Endothelial cell of umbilical vein (primary cell): ENCODE measurements around the gene SERGEF. TPM values are rescaled to one million over a fixed set of nuclear protein-coding genes. Genes with fewer than 3 reads are reported as not detected.

Experiments
- BruUV-seq: library from RNA; stranded (reverse); fragments of 400-500 nt; replicated peaks from 2 replicates; lab custom pipeline; 2021; lab: Mats Ljungman, UMichigan
- CTCF ChIA-PET: fragments of 300-600, 350-600 bp; sonication (Branson Sonifier 250); formaldehyde crosslinking; loops from one replicate; lab custom pipeline; 2021; ENCODE audit warnings: antibody characterized with exemption, inconsistent platforms; lab: Charles Lee
- POLR2A ChIA-PET: fragments of 300-600, 350-600 bp; sonication (Branson Sonifier 250); formaldehyde crosslinking; loops from one replicate; lab custom pipeline; 2021; ENCODE audit warnings: antibody characterized with exemption, inconsistent platforms; lab: Charles Lee
- DNase-seq: peaks from one replicate; pipeline ENCODE4 v3.0.0-alpha.2; 2011; ENCODE audit warnings: low read depth, low spot score
- FAIRE-seq: peaks from 2 replicates; lab custom pipeline; 2011; peaks lifted over from hg19 to GRCh38; lab: Jason Lieb, UNC
- H2AFZ ChIP-seq: 2 replicates; pipeline ENCODE4 v1.6.0; 2012; ENCODE audit warnings: low read depth, low read length, control low read depth, inconsistent platforms
- H3K27ac ChIP-seq: 2 replicates; pipeline ENCODE4 v1.5.1; 2011; ENCODE audit warnings: low read depth, mild to moderate bottlenecking, control low read depth, low read length, moderate library complexity; ENCODE audit not compliant: insufficient read depth
- H3K27me3 ChIP-seq, 2 experiments: 2 replicates each; pipeline versions ENCODE4 v1.6.0 to v1.6.1; 2011; ENCODE audit warnings: low read length in 2 of 2, mixed read lengths in 1 of 2; ENCODE audit not compliant: control insufficient read depth in 2 of 2, insufficient read depth in 2 of 2
- H3K36me3 ChIP-seq, 2 experiments: 2 replicates in 1 of 2; 3 replicates in 1 of 2; pipeline ENCODE4 v1.5.1; 2011; ENCODE audit warnings: low read length in 2 of 2, mild to moderate bottlenecking in 1 of 2, moderate library complexity in 1 of 2; ENCODE audit not compliant: control insufficient read depth in 2 of 2, insufficient read depth in 2 of 2; ENCODE audit errors: extremely low read depth in 1 of 2
- H3K4me1 ChIP-seq: 3 replicates; pipeline ENCODE4 v1.5.1; 2011; ENCODE audit warnings: mild to moderate bottlenecking, low read length; ENCODE audit not compliant: control insufficient read depth, insufficient read depth; ENCODE audit errors: extremely low read depth
- H3K4me2 ChIP-seq: 2 replicates; pipeline ENCODE4 v1.6.1; 2011; ENCODE audit warnings: low read length, control low read depth, mixed read lengths; ENCODE audit not compliant: insufficient read depth
- H3K4me3 ChIP-seq, 3 experiments: fragments of 200-600 bp in 1 of 3; sonication (generic), shearing (Covaris generic) in 1 of 3; replicated peaks in 1 of 3; 2 replicates each; pipeline ENCODE4 v1.5.1; 2011 to 2016; ENCODE audit warnings: control low read depth in 3 of 3, low read length in 3 of 3, mild to moderate bottlenecking in 2 of 3, inconsistent platforms in 1 of 3, low read depth in 1 of 3, moderate library complexity in 1 of 3; ENCODE audit not compliant: insufficient read depth in 1 of 3
- H3K79me2 ChIP-seq: 2 replicates; pipeline ENCODE4 v1.6.0; 2012; ENCODE audit warnings: low read length, inconsistent platforms; ENCODE audit not compliant: control insufficient read depth, insufficient read depth
- H3K9ac ChIP-seq: replicated peaks from 2 replicates; pipeline ENCODE3; 2011; ENCODE audit warnings: low read length, control low read depth; ENCODE audit not compliant: insufficient read depth; ENCODE audit errors: extremely low read depth
- H3K9me1 ChIP-seq: replicated peaks from 3 replicates; pipeline ENCODE4 v1.6.0; 2011; ENCODE audit warnings: mild to moderate bottlenecking, low read length; ENCODE audit not compliant: control insufficient read depth, insufficient read depth; ENCODE audit errors: extremely low read depth
- H3K9me3 ChIP-seq: replicated peaks from 2 replicates; pipeline ENCODE4 v1.5.1; 2012; ENCODE audit warnings: low read length, inconsistent platforms; ENCODE audit not compliant: control insufficient read depth, insufficient read depth
- H4K20me1 ChIP-seq: replicated peaks from 2 replicates; pipeline ENCODE3; 2011; ENCODE audit warnings: mild to moderate bottlenecking, low read length; ENCODE audit not compliant: control insufficient read depth, insufficient read depth; ENCODE audit errors: extremely low read depth
- EZH2 ChIP-seq: IDR thresholded peaks from 2 replicates; pipeline ENCODE4 v1.6.1; 2012; ENCODE audit warnings: borderline replicate concordance, low read depth, mild to moderate bottlenecking, moderate library complexity, low read length, inconsistent platforms; ENCODE audit not compliant: severe bottlenecking
- GATA2 ChIP-seq: IDR thresholded peaks from 2 replicates; pipeline ENCODE4 v1.7.0; 2011; ENCODE audit warnings: low read depth, mild to moderate bottlenecking, moderate library complexity, mixed read lengths, low read length; ENCODE audit not compliant: insufficient read length, insufficient read depth
- JUN ChIP-seq: IDR thresholded peaks from 2 replicates; pipeline ENCODE4 v1.6.1; 2011; ENCODE audit warnings: borderline replicate concordance, low read depth; ENCODE audit not compliant: insufficient read length, insufficient read depth
- MYC ChIP-seq: IDR thresholded peaks from one replicate; pipeline ENCODE4 v1.6.1; 2011; ENCODE audit warnings: mild to moderate bottlenecking, low read depth, low read length
- POLR2A ChIP-seq: IDR thresholded peaks from 2 replicates; pipeline ENCODE4 v1.6.1; 2012; ENCODE audit warnings: low read depth, mild to moderate bottlenecking, control low read depth, low read length
- POLR2AphosphoS5 ChIP-seq: IDR thresholded peaks from 2 replicates; pipeline ENCODE4 v1.6.1; 2012; ENCODE audit warnings: low read depth, mild to moderate bottlenecking, control low read depth, low read length, moderate library complexity; ENCODE audit not compliant: insufficient read depth
- dilution Hi-C: fragments of 300-500 bp; cut with MboI; formaldehyde crosslinking; loops from one replicate; pipeline ENCODE4 v1.15.0; 2019; ENCODE audit warnings: low sequenced_read_pairs; ENCODE audit not compliant: extremely low pct_ligation_motif_present
- intact Hi-C: fragments of 100-400 bp; cut with micrococcal nuclease; formaldehyde crosslinking; loops from one replicate; pipeline ENCODE4 v1.10.0; 2022
- polyA plus RNA-seq, 4 experiments: library from polyadenylated mRNA; depleted of rRNA in 3 of 4; stranded (reverse) in 3 of 4; unstranded in 1 of 4; fragments of >200 nt; gene quantifications; 2 replicates each; pipeline versions ENCODE4 v1.2.1 to v1.2.3, GENCODE V29; 2011 to 2012; ENCODE audit warnings: missing spikeins in 1 of 4
- total RNA-seq: library from RNA; stranded (reverse); gene quantifications from 2 replicates; pipeline ENCODE4 v1.2.3, GENCODE V29; 2021
- TF ChIP-seq, protein P1 (sequence below), 2 donors: IDR thresholded peaks; 1 replicate in 1 of 2; 2 replicates in 1 of 2; pipeline ENCODE4 v1.5.1; 2011; ENCODE audit warnings: low read length in 2 of 2, mild to moderate bottlenecking in 2 of 2, moderate library complexity in 2 of 2, control low read depth in 1 of 2, inconsistent platforms in 1 of 2, low read depth in 1 of 2; ENCODE audit not compliant: insufficient read depth in 1 of 2; ENCODE audit errors: extremely low read depth in 1 of 2
- TF ChIP-seq, protein P2 (sequence below): IDR thresholded peaks from 2 replicates; pipeline ENCODE4 v1.6.1; 2011; ENCODE audit not compliant: insufficient read depth, insufficient read length

The SERGEF gene
- total and polyA plus RNA-seq, 2 donors (not counting 3 experiments of a cell fraction or from before 2014, with no cell fraction given): 8.7 to 16.7 TPM

DNA sequence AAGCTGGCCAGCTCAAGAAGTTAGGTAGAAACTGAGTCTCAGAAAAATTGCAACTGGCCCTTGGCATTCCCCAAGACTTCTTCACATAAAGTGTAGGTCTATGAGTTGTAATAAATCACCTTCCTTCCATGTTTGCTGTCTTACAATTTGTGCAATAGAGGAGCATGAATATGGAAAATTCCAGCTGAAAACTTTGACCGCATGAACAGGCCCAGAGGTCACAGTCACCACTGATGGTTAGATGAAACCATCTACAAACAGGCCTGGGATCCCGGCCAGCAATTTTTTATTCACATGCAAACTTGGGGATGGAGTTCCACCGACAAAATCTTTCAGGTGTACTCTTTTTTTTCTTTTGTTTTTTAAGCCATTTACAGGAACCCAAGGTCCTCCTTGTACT, 88.1 kb downstream of the SERGEF start:
- Histone ChIP-seq H3K27me3 (no peaks in the 10 kb centered on the region), H4K20me1 (no peaks in the 10 kb centered on the region), H3K9ac (no peak overlapping the region), H3K4me2 (no peak overlapping the region), H3K9me1 (no peaks in the 10 kb centered on the region), H3K27ac (no peak overlapping the region), H2AFZ (no peak overlapping the region), H3K36me3 (no peaks in the 10 kb centered on the region), H3K9me3 (no peaks in the 10 kb centered on the region), H3K79me2 (no peaks in the 10 kb centered on the region), H3K4me3 (no peak overlapping the region), H3K4me1 (no peaks in the 10 kb centered on the region)
- BruUV-seq: no TSS peak
- intact Hi-C loops (no loop called here), dilution Hi-C loops (no loop called here)
- DNase-seq (no peak), FAIRE-seq (no peak)
- TF ChIP-seq POLR2A: no peak
- TF ChIP-seq, protein P1, sequence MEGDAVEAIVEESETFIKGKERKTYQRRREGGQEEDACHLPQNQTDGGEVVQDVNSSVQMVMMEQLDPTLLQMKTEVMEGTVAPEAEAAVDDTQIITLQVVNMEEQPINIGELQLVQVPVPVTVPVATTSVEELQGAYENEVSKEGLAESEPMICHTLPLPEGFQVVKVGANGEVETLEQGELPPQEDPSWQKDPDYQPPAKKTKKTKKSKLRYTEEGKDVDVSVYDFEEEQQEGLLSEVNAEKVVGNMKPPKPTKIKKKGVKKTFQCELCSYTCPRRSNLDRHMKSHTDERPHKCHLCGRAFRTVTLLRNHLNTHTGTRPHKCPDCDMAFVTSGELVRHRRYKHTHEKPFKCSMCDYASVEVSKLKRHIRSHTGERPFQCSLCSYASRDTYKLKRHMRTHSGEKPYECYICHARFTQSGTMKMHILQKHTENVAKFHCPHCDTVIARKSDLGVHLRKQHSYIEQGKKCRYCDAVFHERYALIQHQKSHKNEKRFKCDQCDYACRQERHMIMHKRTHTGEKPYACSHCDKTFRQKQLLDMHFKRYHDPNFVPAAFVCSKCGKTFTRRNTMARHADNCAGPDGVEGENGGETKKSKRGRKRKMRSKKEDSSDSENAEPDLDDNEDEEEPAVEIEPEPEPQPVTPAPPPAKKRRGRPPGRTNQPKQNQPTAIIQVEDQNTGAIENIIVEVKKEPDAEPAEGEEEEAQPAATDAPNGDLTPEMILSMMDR (IDR thresholded peaks at IDR 0.05; ENCODE audit: extremely low read depth in 1 of 2, insufficient read depth in 1 of 2, low read depth in 1 of 2, low read length in 2 of 2): no peak
- no peak for TF ChIP-seq GATA2
- no peak for TF ChIP-seq EZH2
- no peak for TF ChIP-seq JUN
- no peak for TF ChIP-seq MYC
- TF ChIP-seq POLR2AphosphoS5: no peak
- TF ChIP-seq, protein P2, sequence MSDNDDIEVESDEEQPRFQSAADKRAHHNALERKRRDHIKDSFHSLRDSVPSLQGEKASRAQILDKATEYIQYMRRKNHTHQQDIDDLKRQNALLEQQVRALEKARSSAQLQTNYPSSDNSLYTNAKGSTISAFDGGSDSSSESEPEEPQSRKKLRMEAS: no peak
- ChIA-PET POLR2A (no interaction called here), CTCF (interaction anchor here (1.0 kb wide), 1 partner anchor 11 kb away, joined by 3 read pairs; no protein-coding TSS in a partner anchor)
